ENCODE results near the gene KANK4. TPM values are rescaled to one million over a fixed set of nuclear protein-coding genes. Genes with fewer than 3 reads are reported as not detected.

The KANK4 gene
- total and polyA plus RNA-seq, 2 of the 8 experiments (the other 6 are each of a cell fraction or from before 2014, with no cell fraction given), result 0.22 to 0.26 TPM

DNA sequence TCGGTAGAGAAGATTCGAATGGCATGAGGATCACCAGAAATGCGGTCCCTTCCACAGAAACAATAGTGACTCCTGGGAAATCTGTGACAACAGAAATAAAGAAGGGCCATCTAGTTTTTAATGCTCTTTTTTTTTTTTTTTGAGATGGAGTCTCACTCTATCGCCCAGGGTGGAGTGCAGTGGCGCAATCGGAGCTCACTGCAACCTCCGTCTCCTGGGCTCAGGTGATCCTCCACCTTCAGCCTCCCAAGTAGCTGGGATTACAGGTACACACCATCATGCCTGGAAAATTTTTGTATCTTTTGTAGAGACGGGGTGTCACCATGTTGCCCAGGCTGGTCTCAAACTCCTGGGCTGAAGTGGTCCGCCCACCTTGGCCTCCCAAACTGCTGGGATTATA is 80.7 kb downstream of the KANK4 start:
- Histone ChIP-seq H3K14ac (ENCODE audit: insufficient read length) (no peak overlapping the region), H3K4me2 (ENCODE audit: insufficient read depth in 1 of 2, low read depth in 2 of 2, low read length in 2 of 2) (no peak overlapping the region), H3K4me1 (replicated peaks in 1 of 4; ENCODE audit: control insufficient read depth in 3 of 4, insufficient read depth in 4 of 4, low read length in 3 of 4) (peaks cover 2 to 13% (median 6%) of the 10 kb centered on the region in 4 experiments), H4K5ac (ENCODE audit: insufficient read length, low read depth, low read length) (no peak overlapping the region), H3K18ac (ENCODE audit: extremely low read depth, low read length) (no peak overlapping the region), H2BK20ac (ENCODE audit: low read length) (no peak overlapping the region), H4K20me1 (replicated peaks in 1 of 2; ENCODE audit: control insufficient read depth in 1 of 2, insufficient read depth in 2 of 2, low read length in 2 of 2) (no peaks in the 10 kb centered on the region), H2AFZ (ENCODE audit: low read length) (no peak overlapping the region), H3K27me3 (replicated peaks in 1 of 4; ENCODE audit: control insufficient read depth in 3 of 4, extremely low read depth in 1 of 4, insufficient read depth in 3 of 4, low read length in 3 of 4) (no peaks in the 10 kb centered on the region), H3K56ac (replicated peaks; ENCODE audit: insufficient read length, low read depth, low read length) (no peak overlapping the region), H3K4me3 (ENCODE audit: extremely low read depth in 1 of 4, insufficient read depth in 2 of 4, low read depth in 3 of 4, low read length in 4 of 4) (no peak overlapping the region), H3K9me3 (ENCODE audit: insufficient read depth in 2 of 2, low read depth in 1 of 2, low read length in 1 of 2) (no peaks in the 10 kb centered on the region), H3K79me2 (ENCODE audit: control insufficient read depth in 1 of 2, insufficient read depth in 2 of 2, low read length in 2 of 2) (no peaks in the 10 kb centered on the region), H3K4ac (replicated peaks; ENCODE audit: insufficient read length, low read depth, low read length) (no peak overlapping the region), H2BK15ac (ENCODE audit: low read length) (no peak overlapping the region), H3K23ac (ENCODE audit: insufficient read length) (no peak overlapping the region), H3K36me3 (ENCODE audit: control insufficient read depth in 2 of 4, insufficient read depth in 4 of 4, low read length in 3 of 4) (no peaks in the 10 kb centered on the region), H3K79me1 (ENCODE audit: low read depth, low read length) (no peaks in the 10 kb centered on the region), H2BK5ac (ENCODE audit: low read depth, low read length) (no peak overlapping the region), H2BK120ac (replicated peaks; ENCODE audit: low read depth, low read length) (no peak overlapping the region), H3K27ac (ENCODE audit: low read depth, low read length) (no peak overlapping the region), H4K8ac (ENCODE audit: extremely low read depth, insufficient read depth, low read length) (no peak overlapping the region), H2AK5ac (ENCODE audit: low read depth, low read length) (no peak overlapping the region), H4K91ac (replicated peaks; ENCODE audit: insufficient read length, low read length) (no peak overlapping the region), H3K9ac (replicated peaks in 1 of 4; ENCODE audit: extremely low read depth in 1 of 4, low read depth in 3 of 4, low read length in 3 of 4) (no peak overlapping the region), H2BK12ac (ENCODE audit: low read depth, low read length) (no peak overlapping the region), H3K23me2 (ENCODE audit: low read depth, low read length) (no peaks in the 10 kb centered on the region)
- POLR2A ChIA-PET (ENCODE audit: partially characterized antibody), result interaction anchor here (0.7 to 1.5 kb wide), 2 partner anchors 9 to 13 kb away, joined by 3 to 4 read pairs; no protein-coding TSS in a partner anchor
- FAIRE-seq (no peak), DNase-seq (ENCODE audit: low read depth in 1 of 2, low spot score in 2 of 2) (no peak)
- CTCF ChIA-PET (ENCODE audit: partially characterized antibody), result interaction anchor here (1.7 kb wide), 1 partner anchor 92 kb away, joined by 4 read pairs; no protein-coding TSS in a partner anchor
- 91% methylated on average over 9 of the region's 9 CpGs; no CpG with 5 or more reads in 1 of the 2 experiments for whole genome bisulfite sequencing, 2 experiments (ENCODE audit: extremely low coverage in 1 of 2, insufficient coverage in 1 of 2, insufficient read length in 1 of 2, insufficient replicate concordance in 2 of 2, low coverage in 1 of 2, low lambda C conversion rate in 2 of 2, missing lambda C conversion rate in 1 of 2)
- no peak for TF ChIP-seq EGR1 (IDR thresholded peaks at IDR 0.05; ENCODE audit: borderline replicate concordance, low read depth, low read length)
- TF ChIP-seq RAD21 (IDR thresholded peaks at IDR 0.05 in 1 of 2, conservative IDR thresholded peaks at IDR 0.05 in 1 of 2; ENCODE audit: low read depth in 2 of 2, low read length in 2 of 2), result no peak
- no peak for TF ChIP-seq SIX5 (IDR thresholded peaks at IDR 0.05; ENCODE audit: low read depth, low read length)
- TF ChIP-seq ZNF274 (IDR thresholded peaks at IDR 0.05; ENCODE audit: borderline replicate concordance, extremely low read depth, low read length), result no peak
- TF ChIP-seq E2F6 (IDR thresholded peaks at IDR 0.05), result no peak
- TF ChIP-seq SIRT6 (IDR thresholded peaks at IDR 0.05; ENCODE audit: low read length), result no peak
- TF ChIP-seq, protein P1, sequence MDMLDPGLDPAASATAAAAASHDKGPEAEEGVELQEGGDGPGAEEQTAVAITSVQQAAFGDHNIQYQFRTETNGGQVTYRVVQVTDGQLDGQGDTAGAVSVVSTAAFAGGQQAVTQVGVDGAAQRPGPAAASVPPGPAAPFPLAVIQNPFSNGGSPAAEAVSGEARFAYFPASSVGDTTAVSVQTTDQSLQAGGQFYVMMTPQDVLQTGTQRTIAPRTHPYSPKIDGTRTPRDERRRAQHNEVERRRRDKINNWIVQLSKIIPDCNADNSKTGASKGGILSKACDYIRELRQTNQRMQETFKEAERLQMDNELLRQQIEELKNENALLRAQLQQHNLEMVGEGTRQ (IDR thresholded peaks at IDR 0.05; ENCODE audit: low read length), result no peak
- no peak for TF ChIP-seq BCL11A (IDR thresholded peaks at IDR 0.05; ENCODE audit: low read depth in 2 of 2, low read length in 2 of 2)
- TF ChIP-seq CTBP2 (IDR thresholded peaks at IDR 0.05; ENCODE audit: borderline replicate concordance, insufficient read depth, insufficient read length, low read length), result no peak
- TF ChIP-seq CBX8 (IDR thresholded peaks at IDR 0.05; ENCODE audit: borderline replicate concordance, low read depth, low read length), result no peak
- TF ChIP-seq SP4 (IDR thresholded peaks at IDR 0.05; ENCODE audit: low read length), result no peak
- no peak for TF ChIP-seq RBBP5 (IDR thresholded peaks at IDR 0.05; ENCODE audit: borderline replicate concordance, low read depth, low read length)
- TF ChIP-seq HDAC6 (IDR thresholded peaks at IDR 0.05; ENCODE audit: low read depth, low read length), result no peak

Data from H1 (cell line).